BJ (cell line): ENCODE data around the gene SH3BGRL2. TPM values are rescaled to one million over a fixed set of nuclear protein-coding genes. Genes with fewer than 3 reads are reported as not detected.

Source experiments
- CTCF ChIA-PET: fragments of 350-600 bp; formaldehyde crosslinking; extraction: SDS; loops from one replicate; lab custom pipeline; 2021; ENCODE audit warnings: antibody characterized with exemption, inconsistent platforms; lab: Yijun Ruan, JAX
- POLR2A ChIA-PET: fragments of 300-600 bp; sonication (Branson Sonifier 250); formaldehyde crosslinking; extraction: SDS; loops from one replicate; lab custom pipeline; 2021; ENCODE audit warnings: antibody characterized with exemption; lab: Charles Lee
- DNase-seq: peaks from one replicate; pipeline ENCODE4 v3.0.0-alpha.2; 2011; ENCODE audit warnings: low read depth
- H3K27me3 ChIP-seq: 2 replicates; pipeline ENCODE4 v1.6.0; 2011; ENCODE audit warnings: low read length; ENCODE audit not compliant: control insufficient read depth, insufficient read depth
- H3K36me3 ChIP-seq: 2 replicates; pipeline ENCODE4 v1.5.1; 2011; ENCODE audit warnings: low read length; ENCODE audit not compliant: control insufficient read depth, insufficient read depth
- H3K4me3 ChIP-seq: 2 replicates; pipeline ENCODE4 v1.5.1; 2011; ENCODE audit warnings: low read depth, mild to moderate bottlenecking, control low read depth, low read length
- CTCF ChIP-seq: IDR thresholded peaks from 2 replicates; pipeline ENCODE4 v1.5.1; 2011; ENCODE audit warnings: low read depth, mild to moderate bottlenecking, control low read depth, inconsistent platforms, low read length, moderate library complexity; ENCODE audit not compliant: insufficient read depth
- polyA plus RNA-seq: library from polyadenylated mRNA; depleted of rRNA; stranded (reverse); fragments of >200 nt; gene quantifications from 2 replicates; pipeline ENCODE4 v1.2.3, GENCODE V29; 2011

The SH3BGRL2 gene
- polyA plus RNA-seq, 1 experiment, result 0.37 TPM

- no peak for DNase-seq
- POLR2A ChIA-PET, result no interaction called here
- CTCF ChIA-PET, result no interaction called here
Measured at GRCh38 chr6:79609225-79609595, 21.9 kb upstream of the SH3BGRL2 start.

GRCh38 chr6:79610306-79611009 lies 20.7 kb upstream of the SH3BGRL2 start:
- TF ChIP-seq CTCF, result no peak
- ChIA-PET POLR2A (no interaction called here), CTCF (no interaction called here)
- no peak for DNase-seq
- no peaks in the 10 kb centered on the region for H3K36me3 ChIP-seq
- H3K27me3 ChIP-seq, result no peaks in the 10 kb centered on the region
- no peak overlapping the region for H3K4me3 ChIP-seq

More at GRCh38 chr6:79609225-79609595, 21.9 kb upstream of the SH3BGRL2 start:
- Histone ChIP-seq H3K4me3 (no peak overlapping the region), H3K36me3 (no peaks in the 10 kb centered on the region), H3K27me3 (no peaks in the 10 kb centered on the region)
- TF ChIP-seq CTCF, result no peak

- H3K27me3 ChIP-seq, result no peaks in the 10 kb centered on the region
- no peak for TF ChIP-seq CTCF
- DNase-seq, result no peak
- CTCF ChIA-PET, result interaction anchor here (1.4 kb wide), 1 partner anchor 41 kb away, joined by 3 read pairs; no protein-coding TSS in a partner anchor
- POLR2A ChIA-PET, result no interaction called here
- H3K4me3 ChIP-seq, result no peak overlapping the region
- no peaks in the 10 kb centered on the region for H3K36me3 ChIP-seq
Measured at GRCh38 chr6:79612457-79612856, 18.7 kb upstream of the SH3BGRL2 start.

- ChIA-PET POLR2A (no interaction called here), CTCF (interaction anchor here (1.4 kb wide), 1 partner anchor 42 kb away, joined by 3 read pairs; no protein-coding TSS in a partner anchor)
- no peak for TF ChIP-seq CTCF
- Histone ChIP-seq H3K4me3 (no peak overlapping the region), H3K27me3 (no peaks in the 10 kb centered on the region), H3K36me3 (no peaks in the 10 kb centered on the region)
- DNase-seq, result no peak
Measured at GRCh38 chr6:79612918-79613317, 18.2 kb upstream of the SH3BGRL2 start.

GRCh38 chr6:79613912-79614311 lies 17.2 kb upstream of the SH3BGRL2 start:
- ChIA-PET CTCF (no interaction called here), POLR2A (no interaction called here)
- TF ChIP-seq CTCF, result no peak

More at GRCh38 chr6:79613912-79614311, 17.2 kb upstream of the SH3BGRL2 start:
- Histone ChIP-seq H3K27me3 (no peaks in the 10 kb centered on the region), H3K4me3 (no peak overlapping the region), H3K36me3 (no peaks in the 10 kb centered on the region)
- DNase-seq, result no peak
